NCI-H1048 (cell line): ENCODE measurements around the gene MORC1.
"Not testable (repeated sequence)": the region's sequence is repeated elsewhere in the genome, so short reads cannot be mapped to it uniquely, and the experiment has no call there.

Experiments
- DNase-seq: peaks from one replicate; lab custom pipeline; 2025; lab: John Stamatoyannopoulos, UW

The MORC1 gene

GRCh38 chr3:109098079-109098644 is 19.8 kb downstream of the MORC1 start:
- DNase-seq: no peak

GRCh38 chr3:109095166-109095565 is 22.8 kb downstream of the MORC1 start:
- no peak for DNase-seq

GRCh38 chr3:109093561-109093960 is 24.4 kb downstream of the MORC1 start:
- DNase-seq: no peak

- no peak for DNase-seq
Observed at GRCh38 chr3:109091846-109092245, 26.1 kb downstream of the MORC1 start.

GRCh38 chr3:109089265-109089664 is 28.7 kb downstream of the MORC1 start:
- no peak for DNase-seq

GRCh38 chr3:109081746-109082510 is 36.0 kb downstream of the MORC1 start:
- DNase-seq: no peak

GRCh38 chr3:109080090-109080489 is 37.8 kb downstream of the MORC1 start:
- DNase-seq: not testable (repeated sequence)

- DNase-seq: no peak
Observed at GRCh38 chr3:109073116-109073515, 44.8 kb downstream of the MORC1 start.

GRCh38 chr3:109072194-109072593 is 45.7 kb downstream of the MORC1 start:
- DNase-seq: no peak

- peak; percentile 85 for DNase-seq
Observed at GRCh38 chr3:109071350-109072142, 46.4 kb downstream of the MORC1 start.

- no peak for DNase-seq
Observed at GRCh38 chr3:109070211-109070610, 47.7 kb downstream of the MORC1 start.

GRCh38 chr3:109066864-109067263 is 51.1 kb downstream of the MORC1 start:
- peak; percentile 23 for DNase-seq

GRCh38 chr3:109059264-109059663 is 58.7 kb downstream of the MORC1 start:
- no peak for DNase-seq

- DNase-seq: no peak
Observed at GRCh38 chr3:109057616-109058015, 60.3 kb downstream of the MORC1 start.

GRCh38 chr3:109057056-109057455 is 60.9 kb downstream of the MORC1 start:
- no peak for DNase-seq

GRCh38 chr3:109050591-109051167 is 67.3 kb downstream of the MORC1 start:
- DNase-seq: no peak

GRCh38 chr3:109047366-109047765 is 70.6 kb downstream of the MORC1 start:
- no peak for DNase-seq

- DNase-seq: no peak
Observed at GRCh38 chr3:109045271-109046040, 72.5 kb downstream of the MORC1 start.

- DNase-seq: no peak
Observed at GRCh38 chr3:109035082-109035481, 82.9 kb downstream of the MORC1 start.

GRCh38 chr3:109033000-109033660 is 84.8 kb downstream of the MORC1 start:
- DNase-seq: no peak

GRCh38 chr3:109028753-109029152 is 89.2 kb downstream of the MORC1 start:
- DNase-seq: no peak
